ENCODE measurements around the gene CCDC92B. TPM values are rescaled to one million over a fixed set of nuclear protein-coding genes. Genes with fewer than 3 reads are reported as not detected.

The CCDC92B gene
- total and polyA plus RNA-seq, 2 of the 13 experiments (the other 11 are each of a cell fraction or from before 2014, with no cell fraction given): not detected

DNA sequence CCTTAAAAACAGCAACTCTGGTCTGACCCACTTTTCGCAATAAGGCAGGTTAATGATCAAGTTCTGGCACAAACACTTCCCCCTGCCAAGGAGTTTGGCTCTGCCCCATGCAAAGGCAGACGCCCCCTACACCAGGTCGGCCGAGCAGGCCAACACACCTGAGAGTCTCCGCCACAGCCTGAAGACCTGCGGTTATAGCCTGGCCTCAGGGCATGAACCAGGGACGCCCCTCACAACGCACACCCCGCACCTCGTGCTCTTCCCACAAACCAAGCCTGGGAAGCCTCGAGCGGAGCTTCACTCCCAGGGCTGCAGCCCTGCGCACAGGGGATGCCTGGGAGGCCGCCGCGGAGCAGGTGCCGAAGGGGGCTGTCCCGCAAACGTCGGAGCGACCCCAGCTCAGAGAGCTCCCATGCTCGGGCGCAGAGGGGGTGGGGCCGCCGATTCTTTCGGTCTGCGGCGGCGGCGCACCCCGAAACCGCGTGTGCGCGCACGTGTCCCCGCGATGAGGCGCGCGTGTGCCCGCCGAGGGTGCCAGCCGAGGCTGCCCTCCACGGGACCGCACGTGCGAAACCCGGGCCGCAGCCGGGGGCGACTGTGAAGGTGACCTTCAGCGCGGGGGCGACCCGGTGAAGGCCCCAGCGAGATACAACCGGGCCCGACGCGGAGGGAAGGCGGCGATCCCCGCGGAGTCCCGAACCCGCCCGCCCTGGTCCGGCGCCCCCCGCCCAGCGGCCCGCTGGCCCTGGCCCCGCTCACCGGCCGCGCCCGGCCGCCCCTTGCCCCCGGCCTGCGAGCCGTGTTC, 38.4 kb downstream of the CCDC92B start (continued):
- TF ChIP-seq, protein P1, sequence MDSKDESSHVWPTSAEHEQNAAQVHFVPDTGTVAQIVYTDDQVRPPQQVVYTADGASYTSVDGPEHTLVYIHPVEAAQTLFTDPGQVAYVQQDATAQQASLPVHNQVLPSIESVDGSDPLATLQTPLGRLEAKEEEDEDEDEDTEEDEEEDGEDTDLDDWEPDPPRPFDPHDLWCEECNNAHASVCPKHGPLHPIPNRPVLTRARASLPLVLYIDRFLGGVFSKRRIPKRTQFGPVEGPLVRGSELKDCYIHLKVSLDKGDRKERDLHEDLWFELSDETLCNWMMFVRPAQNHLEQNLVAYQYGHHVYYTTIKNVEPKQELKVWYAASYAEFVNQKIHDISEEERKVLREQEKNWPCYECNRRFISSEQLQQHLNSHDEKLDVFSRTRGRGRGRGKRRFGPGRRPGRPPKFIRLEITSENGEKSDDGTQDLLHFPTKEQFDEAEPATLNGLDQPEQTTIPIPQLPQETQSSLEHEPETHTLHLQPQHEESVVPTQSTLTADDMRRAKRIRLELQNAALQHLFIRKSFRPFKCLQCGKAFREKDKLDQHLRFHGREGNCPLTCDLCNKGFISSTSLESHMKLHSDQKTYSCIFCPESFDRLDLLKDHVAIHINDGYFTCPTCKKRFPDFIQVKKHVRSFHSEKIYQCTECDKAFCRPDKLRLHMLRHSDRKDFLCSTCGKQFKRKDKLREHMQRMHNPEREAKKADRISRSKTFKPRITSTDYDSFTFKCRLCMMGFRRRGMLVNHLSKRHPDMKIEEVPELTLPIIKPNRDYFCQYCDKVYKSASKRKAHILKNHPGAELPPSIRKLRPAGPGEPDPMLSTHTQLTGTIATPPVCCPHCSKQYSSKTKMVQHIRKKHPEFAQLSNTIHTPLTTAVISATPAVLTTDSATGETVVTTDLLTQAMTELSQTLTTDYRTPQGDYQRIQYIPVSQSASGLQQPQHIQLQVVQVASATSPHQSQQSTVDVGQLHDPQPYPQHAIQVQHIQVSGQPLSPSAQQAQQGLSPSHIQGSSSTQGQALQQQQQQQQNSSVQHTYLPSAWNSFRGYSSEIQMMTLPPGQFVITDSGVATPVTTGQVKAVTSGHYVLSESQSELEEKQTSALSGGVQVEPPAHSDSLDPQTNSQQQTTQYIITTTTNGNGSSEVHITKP (CRISPR knock-in tag; IDR thresholded peaks at IDR 0.05; ENCODE audit: low read depth): peak; percentile 96
- TF ChIP-seq, protein P2, sequence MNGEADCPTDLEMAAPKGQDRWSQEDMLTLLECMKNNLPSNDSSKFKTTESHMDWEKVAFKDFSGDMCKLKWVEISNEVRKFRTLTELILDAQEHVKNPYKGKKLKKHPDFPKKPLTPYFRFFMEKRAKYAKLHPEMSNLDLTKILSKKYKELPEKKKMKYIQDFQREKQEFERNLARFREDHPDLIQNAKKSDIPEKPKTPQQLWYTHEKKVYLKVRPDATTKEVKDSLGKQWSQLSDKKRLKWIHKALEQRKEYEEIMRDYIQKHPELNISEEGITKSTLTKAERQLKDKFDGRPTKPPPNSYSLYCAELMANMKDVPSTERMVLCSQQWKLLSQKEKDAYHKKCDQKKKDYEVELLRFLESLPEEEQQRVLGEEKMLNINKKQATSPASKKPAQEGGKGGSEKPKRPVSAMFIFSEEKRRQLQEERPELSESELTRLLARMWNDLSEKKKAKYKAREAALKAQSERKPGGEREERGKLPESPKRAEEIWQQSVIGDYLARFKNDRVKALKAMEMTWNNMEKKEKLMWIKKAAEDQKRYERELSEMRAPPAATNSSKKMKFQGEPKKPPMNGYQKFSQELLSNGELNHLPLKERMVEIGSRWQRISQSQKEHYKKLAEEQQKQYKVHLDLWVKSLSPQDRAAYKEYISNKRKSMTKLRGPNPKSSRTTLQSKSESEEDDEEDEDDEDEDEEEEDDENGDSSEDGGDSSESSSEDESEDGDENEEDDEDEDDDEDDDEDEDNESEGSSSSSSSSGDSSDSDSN (CRISPR knock-in tag; IDR thresholded peaks at IDR 0.05): peak; percentile 63
- TF ChIP-seq ZNF510 (CRISPR knock-in tag; IDR thresholded peaks at IDR 0.05; ENCODE audit: low read depth) (no peak), ZNF670 (CRISPR knock-in tag; IDR thresholded peaks at IDR 0.05; ENCODE audit: borderline replicate concordance) (peak; percentile 90), DNMT1 (CRISPR knock-in tag; IDR thresholded peaks at IDR 0.05) (peak; percentile 51; the same call in 1 of the 2 replicates), ZFP90 (CRISPR knock-in tag; IDR thresholded peaks at IDR 0.05; ENCODE audit: borderline replicate concordance) (0 out of 2 replicates have a peak, but pooled peaks have one; percentile 35), ZNF256 (CRISPR knock-in tag; conservative IDR thresholded peaks at IDR 0.05) (peak; percentile 82; the same call in 1 of the 2 replicates), ZNF607 (CRISPR knock-in tag; IDR thresholded peaks at IDR 0.05; ENCODE audit: borderline replicate concordance) (peak; percentile 73), TGIF2 (CRISPR knock-in tag; IDR thresholded peaks at IDR 0.05) (peak; percentile 92), PAX8 (CRISPR knock-in tag; IDR thresholded peaks at IDR 0.05; ENCODE audit: borderline replicate concordance) (0 out of 2 replicates have a peak, but pooled peaks have one; percentile 60), RXRB (CRISPR knock-in tag; IDR thresholded peaks at IDR 0.05; ENCODE audit: borderline replicate concordance) (peak; percentile 85), ZNF891 (CRISPR knock-in tag; IDR thresholded peaks at IDR 0.05) (peak; percentile 90; the same call in 1 of the 2 replicates), ZNF343 (CRISPR knock-in tag; IDR thresholded peaks at IDR 0.05) (no peak), MAFG (CRISPR knock-in tag; IDR thresholded peaks at IDR 0.05) (no peak), AGO2 (optimal IDR thresholded peaks at IDR 0.05; ENCODE audit: low read depth, low read length) (peak; percentile 80), ZFP82 (CRISPR knock-in tag; IDR thresholded peaks at IDR 0.05; ENCODE audit: borderline replicate concordance) (peak; percentile 20; the same call in 1 of the 2 replicates), ZNF12 (CRISPR knock-in tag; IDR thresholded peaks at IDR 0.05) (peak; percentile 51; the same call in 1 of the 2 replicates)
- TF ChIP-seq, protein P3, sequence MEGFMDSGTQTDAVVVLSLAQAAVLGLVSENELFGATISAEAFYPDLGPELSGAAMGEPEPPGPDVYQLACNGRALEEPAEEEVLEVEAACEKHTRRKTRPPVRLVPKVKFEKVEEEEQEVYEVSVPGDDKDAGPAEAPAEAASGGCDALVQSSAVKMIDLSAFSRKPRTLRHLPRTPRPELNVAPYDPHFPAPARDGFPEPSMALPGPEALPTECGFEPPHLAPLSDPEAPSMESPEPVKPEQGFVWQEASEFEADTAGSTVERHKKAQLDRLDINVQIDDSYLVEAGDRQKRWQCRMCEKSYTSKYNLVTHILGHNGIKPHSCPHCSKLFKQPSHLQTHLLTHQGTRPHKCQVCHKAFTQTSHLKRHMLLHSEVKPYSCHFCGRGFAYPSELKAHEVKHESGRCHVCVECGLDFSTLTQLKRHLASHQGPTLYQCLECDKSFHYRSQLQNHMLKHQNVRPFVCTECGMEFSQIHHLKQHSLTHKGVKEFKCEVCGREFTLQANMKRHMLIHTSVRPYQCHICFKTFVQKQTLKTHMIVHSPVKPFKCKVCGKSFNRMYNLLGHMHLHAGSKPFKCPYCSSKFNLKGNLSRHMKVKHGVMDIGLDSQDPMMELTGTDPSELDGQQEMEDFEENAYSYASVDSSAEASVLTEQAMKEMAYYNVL (CRISPR knock-in tag; IDR thresholded peaks at IDR 0.05; ENCODE audit: borderline replicate concordance): peak; percentile 17; the same call in 1 of the 2 replicates
- TF ChIP-seq, protein P4, sequence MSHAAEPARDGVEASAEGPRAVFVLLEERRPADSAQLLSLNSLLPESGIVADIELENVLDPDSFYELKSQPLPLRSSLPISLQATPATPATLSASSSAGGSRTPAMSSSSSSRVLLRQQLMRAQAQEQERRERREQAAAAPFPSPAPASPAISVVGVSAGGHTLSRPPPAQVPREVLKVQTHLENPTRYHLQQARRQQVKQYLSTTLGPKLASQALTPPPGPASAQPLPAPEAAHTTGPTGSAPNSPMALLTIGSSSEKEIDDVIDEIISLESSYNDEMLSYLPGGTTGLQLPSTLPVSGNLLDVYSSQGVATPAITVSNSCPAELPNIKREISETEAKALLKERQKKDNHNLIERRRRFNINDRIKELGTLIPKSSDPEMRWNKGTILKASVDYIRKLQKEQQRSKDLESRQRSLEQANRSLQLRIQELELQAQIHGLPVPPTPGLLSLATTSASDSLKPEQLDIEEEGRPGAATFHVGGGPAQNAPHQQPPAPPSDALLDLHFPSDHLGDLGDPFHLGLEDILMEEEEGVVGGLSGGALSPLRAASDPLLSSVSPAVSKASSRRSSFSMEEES (CRISPR knock-in tag; IDR thresholded peaks at IDR 0.05): 0 out of 2 replicates have a peak, but pooled peaks have one; percentile 33
